KMS-11 (cell line): Measurements from ENCODE around the gene TBCC.

ENCODE experiments used
- H2AFZ ChIP-seq: fragments of 200-600 bp; sonication (generic); 2 replicates; pipeline ENCODE4 v1.6.1; 2016; ENCODE audit warnings: antibody characterized with exemption, mixed run types, low read depth
- H3K27ac ChIP-seq: fragments of 200-600 bp; sonication (generic); 2 replicates; pipeline ENCODE4 v1.6.1; 2016; ENCODE audit warnings: mild to moderate bottlenecking, mixed run types
- H3K27me3 ChIP-seq: fragments of 200-600 bp; sonication (generic); 2 replicates; pipeline ENCODE4 v1.6.1; 2017; ENCODE audit warnings: mild to moderate bottlenecking, low read depth, mixed run types, moderate library complexity; ENCODE audit not compliant: insufficient read depth
- H3K36me3 ChIP-seq: fragments of 200-600 bp; sonication (generic); 2 replicates; pipeline ENCODE4 v1.6.1; 2017; ENCODE audit warnings: mild to moderate bottlenecking, mixed run types; ENCODE audit not compliant: insufficient read depth
- H3K4me1 ChIP-seq: fragments of 200-600 bp; sonication (generic); 2 replicates; pipeline ENCODE4 v1.6.1; 2016; ENCODE audit warnings: mild to moderate bottlenecking, low read depth, mixed run types; ENCODE audit not compliant: poor library complexity, severe bottlenecking
- H3K4me2 ChIP-seq: fragments of 200-600 bp; sonication (generic); 2 replicates; pipeline ENCODE4 v1.7.0; 2016; ENCODE audit warnings: mild to moderate bottlenecking, mixed run types
- H3K4me3 ChIP-seq: fragments of 200-600 bp; sonication (generic); IDR thresholded peaks from 2 replicates; pipeline ENCODE4 v1.6.1; 2017; ENCODE audit warnings: low read depth, low read length, mixed read lengths; ENCODE audit not compliant: insufficient read depth
- H3K79me2 ChIP-seq: fragments of 200-600 bp; sonication (generic); 2 replicates; pipeline ENCODE4 v1.6.1; 2016; ENCODE audit warnings: low read depth, mixed run types; ENCODE audit not compliant: insufficient read depth
- H3K9ac ChIP-seq: fragments of 200-600 bp; sonication (generic); 2 replicates; pipeline ENCODE4 v1.6.1; 2016; ENCODE audit warnings: mild to moderate bottlenecking, mixed run types
- H4K20me1 ChIP-seq: fragments of 200-600 bp; sonication (generic); 2 replicates; pipeline ENCODE4 v1.6.1; 2016; ENCODE audit warnings: mild to moderate bottlenecking, mixed run types; ENCODE audit not compliant: insufficient read depth
- CTCF ChIP-seq: fragments of 200-600 bp; sonication (generic); conservative IDR thresholded peaks from 2 replicates; pipeline ENCODE4 v1.6.1; 2017; ENCODE audit warnings: low read depth, mild to moderate bottlenecking, antibody characterized with exemption, low read length, moderate library complexity, mixed read lengths

TBCC gene

GRCh38 chr6:42788671-42789070, 42.8 kb upstream of the TBCC start:
- no peak for TF ChIP-seq CTCF
- Histone ChIP-seq H3K27ac (no peak overlapping the region), H3K4me3 (no peak overlapping the region), H3K4me2 (no peak overlapping the region; the same call in 1 of the 2 replicates), H4K20me1 (no peaks in the 10 kb centered on the region), H3K4me1 (peaks cover 51% of the 10 kb centered on the region), H3K79me2 (peaks cover 53% of the 10 kb centered on the region), H3K27me3 (no peaks in the 10 kb centered on the region), H3K36me3 (no peaks in the 10 kb centered on the region), H3K9ac (no peak overlapping the region), H2AFZ (no peak overlapping the region)

GRCh38 chr6:42787063-42787472, 41.2 kb upstream of the TBCC start:
- Histone ChIP-seq H4K20me1 (no peaks in the 10 kb centered on the region), H3K4me2 (no peak overlapping the region), H3K27me3 (no peaks in the 10 kb centered on the region), H3K4me3 (no peak overlapping the region), H3K9ac (no peak overlapping the region), H3K27ac (no peak overlapping the region), H3K36me3 (no peaks in the 10 kb centered on the region), H3K79me2 (peaks cover 56% of the 10 kb centered on the region), H2AFZ (no peak overlapping the region), H3K4me1 (peaks cover 51% of the 10 kb centered on the region)
- no peak for TF ChIP-seq CTCF

GRCh38 chr6:42786525-42786985, 40.7 kb upstream of the TBCC start:
- Histone ChIP-seq H3K27ac (no peak overlapping the region), H3K4me1 (peaks cover 51% of the 10 kb centered on the region), H3K4me2 (no peak overlapping the region), H2AFZ (no peak overlapping the region), H4K20me1 (no peaks in the 10 kb centered on the region), H3K36me3 (no peaks in the 10 kb centered on the region), H3K79me2 (peaks cover 56% of the 10 kb centered on the region), H3K4me3 (no peak overlapping the region), H3K9ac (no peak overlapping the region), H3K27me3 (no peaks in the 10 kb centered on the region)
- no peak for TF ChIP-seq CTCF

GRCh38 chr6:42784717-42785498, 39.0 kb upstream of the TBCC start:
- H3K36me3 ChIP-seq, result no peaks in the 10 kb centered on the region
- TF ChIP-seq CTCF, result no peak
- H4K20me1 ChIP-seq, result no peaks in the 10 kb centered on the region
- no peaks in the 10 kb centered on the region for H3K27me3 ChIP-seq
- H3K4me3 ChIP-seq, result no peak overlapping the region
- H3K4me1 ChIP-seq, result peaks cover 56% of the 10 kb centered on the region
- H3K4me2 ChIP-seq, result peak overlapping the region; percentile 83; the same call in 1 of the 2 replicates
- H2AFZ ChIP-seq, result no peak overlapping the region
- peaks cover 70% of the 10 kb centered on the region for H3K79me2 ChIP-seq
- H3K9ac ChIP-seq, result no peak overlapping the region; the same call in 1 of the 2 replicates
- H3K27ac ChIP-seq, result no peak overlapping the region
